ENCODE measurements around the gene CNEP1R1. TPM values are rescaled to one million over a fixed set of nuclear protein-coding genes. Genes with fewer than 3 reads are reported as not detected.

Gene CNEP1R1
- total and polyA plus RNA-seq, 2 donors from 2014 or later = 9.4 to 19.4 TPM

GRCh38 chr16:50050802-50051201, 25.8 kb downstream of the CNEP1R1 start:
- no peak for TF ChIP-seq CTCF (IDR thresholded peaks at IDR 0.05; ENCODE audit: borderline replicate concordance, extremely low read depth, insufficient read depth)
- Histone ChIP-seq H3K4me1 (ENCODE audit: control insufficient read depth in 2 of 3, insufficient read depth in 2 of 3, low read depth in 1 of 3, low read length in 3 of 3) (no peaks in the 10 kb centered on the region), H3K4me3 (ENCODE audit: low read length in 3 of 3) (no peak overlapping the region), H3K9ac (ENCODE audit: low read length in 3 of 3) (no peak overlapping the region), H3K27ac (ENCODE audit: low read depth in 2 of 2, low read length in 2 of 2) (no peak overlapping the region), H3K36me3 (ENCODE audit: control insufficient read depth in 2 of 3, insufficient read depth in 3 of 3, low read length in 3 of 3) (no peaks in the 10 kb centered on the region), H3K27me3 (ENCODE audit: control insufficient read depth, insufficient read depth, low read length) (no peaks in the 10 kb centered on the region), H3K9me3 (ENCODE audit: control insufficient read depth in 2 of 3, insufficient read depth in 1 of 3, low read length in 3 of 3) (peaks cover 0 to 1% (median 0%) of the 10 kb centered on the region in 3 donors)
- FAIRE-seq = no peak
- intact Hi-C loops (cut with DNase I) = no loop called here
- no peak for DNase-seq

- no peak for FAIRE-seq
- H3K27me3 ChIP-seq (ENCODE audit: control insufficient read depth, insufficient read depth, low read length) = no peaks in the 10 kb centered on the region
- intact Hi-C loops (cut with DNase I) = no loop called here
- H3K9me3 ChIP-seq (ENCODE audit: control insufficient read depth in 2 of 3, insufficient read depth in 1 of 3, low read length in 3 of 3) = peaks cover 0 to 3% (median 0%) of the 10 kb centered on the region in 3 donors
- no peak overlapping the region for H3K9ac ChIP-seq (ENCODE audit: low read length in 3 of 3)
- no peak for DNase-seq
- H3K27ac ChIP-seq (ENCODE audit: low read depth in 2 of 2, low read length in 2 of 2) = no peak overlapping the region
- no peaks in the 10 kb centered on the region for H3K36me3 ChIP-seq (ENCODE audit: control insufficient read depth in 2 of 3, insufficient read depth in 3 of 3, low read length in 3 of 3)
- no peak overlapping the region for H3K4me3 ChIP-seq (ENCODE audit: low read length in 3 of 3)
- no peak for TF ChIP-seq CTCF (IDR thresholded peaks at IDR 0.05; ENCODE audit: borderline replicate concordance, extremely low read depth, insufficient read depth)
- H3K4me1 ChIP-seq (ENCODE audit: control insufficient read depth in 2 of 3, insufficient read depth in 2 of 3, low read depth in 1 of 3, low read length in 3 of 3) = no peaks in the 10 kb centered on the region
Observed at GRCh38 chr16:50056226-50056625, 31.2 kb downstream of the CNEP1R1 start.

- intact Hi-C loops (cut with DNase I) = no loop called here
- peaks cover 0 to 3% (median 0%) of the 10 kb centered on the region in 3 donors for H3K9me3 ChIP-seq (ENCODE audit: control insufficient read depth in 2 of 3, insufficient read depth in 1 of 3, low read length in 3 of 3)
- no peak for DNase-seq
- no peak overlapping the region for H3K4me3 ChIP-seq (ENCODE audit: low read length in 3 of 3)
- no peak for FAIRE-seq
- no peaks in the 10 kb centered on the region for H3K36me3 ChIP-seq (ENCODE audit: control insufficient read depth in 2 of 3, insufficient read depth in 3 of 3, low read length in 3 of 3)
- no peak for TF ChIP-seq CTCF (IDR thresholded peaks at IDR 0.05; ENCODE audit: borderline replicate concordance, extremely low read depth, insufficient read depth)
- no peaks in the 10 kb centered on the region for H3K4me1 ChIP-seq (ENCODE audit: control insufficient read depth in 2 of 3, insufficient read depth in 2 of 3, low read depth in 1 of 3, low read length in 3 of 3)
- no peak overlapping the region for H3K9ac ChIP-seq (ENCODE audit: low read length in 3 of 3)
- no peak overlapping the region for H3K27ac ChIP-seq (ENCODE audit: low read depth in 2 of 2, low read length in 2 of 2)
- no peaks in the 10 kb centered on the region for H3K27me3 ChIP-seq (ENCODE audit: control insufficient read depth, insufficient read depth, low read length)
Observed at GRCh38 chr16:50058091-50058771, 33.2 kb downstream of the CNEP1R1 start.

All from kidney (tissue), 14 donors.